HG03342 (cell line): ENCODE data around the gene RTL1.

ENCODE experiments used
- ATAC-seq: cut with Tn5 transposase; IDR thresholded peaks from one replicate; pipeline ENCODE4 v1.9.1; 2021; ENCODE audit warnings: mild to moderate bottlenecking, moderate library complexity; ENCODE audit not compliant: unreplicated experiment

RTL1 gene

DNA sequence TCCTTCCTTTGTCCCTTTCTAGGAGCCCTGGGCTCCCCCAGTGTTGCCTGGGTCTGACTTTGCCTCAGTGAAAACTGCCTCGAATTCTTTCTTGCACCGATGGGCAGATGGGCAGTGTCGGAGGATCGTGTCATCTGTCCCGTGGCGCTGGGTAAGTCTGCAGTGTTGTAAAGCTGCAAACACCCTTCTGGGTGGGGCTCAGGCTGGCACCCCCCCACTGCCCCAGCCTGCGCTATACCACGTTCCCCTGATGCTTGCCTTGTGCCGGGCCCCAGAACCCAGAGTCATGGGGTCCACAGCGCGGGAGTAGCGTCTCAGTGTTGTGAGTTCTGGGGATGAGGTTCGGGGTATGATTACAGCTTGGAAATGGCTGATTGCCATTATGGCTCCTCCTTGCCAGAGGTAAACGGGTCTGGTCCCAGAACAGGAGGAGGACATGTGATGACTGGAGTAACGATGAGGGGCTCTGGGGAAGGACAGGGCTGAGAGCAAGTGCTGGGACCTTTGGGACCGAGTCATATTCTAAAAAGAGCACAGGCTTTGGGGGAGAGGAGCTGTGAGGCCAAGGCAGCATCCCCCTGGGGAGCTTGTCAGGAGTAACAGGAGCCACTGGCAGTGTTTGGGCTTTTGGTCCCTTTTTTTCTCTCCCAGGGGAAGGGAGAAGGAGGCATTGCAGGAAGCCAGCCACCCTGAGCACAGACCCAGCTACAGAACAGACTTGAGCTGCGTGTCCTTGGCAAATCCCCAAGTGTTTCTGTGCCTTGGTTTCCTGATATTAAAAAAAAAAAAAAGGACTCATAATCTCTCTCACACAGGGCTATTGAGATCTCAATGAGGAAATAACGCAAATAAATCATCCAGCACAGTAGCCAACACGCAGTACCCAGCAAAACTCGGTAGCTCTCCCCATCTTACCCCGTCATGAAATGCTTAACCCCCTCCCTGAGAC, 4.3 kb downstream of the RTL1 start:
- no peak for ATAC-seq

DNA sequence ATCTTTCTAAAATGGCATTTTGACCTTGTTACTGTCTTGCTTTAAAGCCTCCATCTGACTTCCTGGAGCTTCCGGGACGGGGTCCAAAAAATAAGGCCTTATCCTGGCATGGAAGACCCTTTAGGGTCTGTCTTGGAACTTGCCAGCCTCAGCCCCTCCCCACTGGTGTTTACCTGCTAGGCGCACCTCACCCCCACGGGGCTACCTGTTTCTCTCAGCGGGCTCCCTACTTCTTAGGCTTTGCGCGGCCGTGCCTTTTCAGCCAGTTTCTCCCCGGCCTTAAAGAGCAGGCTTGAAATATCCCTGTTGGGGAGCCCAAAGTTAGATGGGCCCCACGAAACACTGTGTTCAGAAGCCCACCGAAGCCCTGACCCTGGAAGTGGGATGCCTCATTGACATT, 5.1 kb downstream of the RTL1 start:
- ATAC-seq = no peak

DNA sequence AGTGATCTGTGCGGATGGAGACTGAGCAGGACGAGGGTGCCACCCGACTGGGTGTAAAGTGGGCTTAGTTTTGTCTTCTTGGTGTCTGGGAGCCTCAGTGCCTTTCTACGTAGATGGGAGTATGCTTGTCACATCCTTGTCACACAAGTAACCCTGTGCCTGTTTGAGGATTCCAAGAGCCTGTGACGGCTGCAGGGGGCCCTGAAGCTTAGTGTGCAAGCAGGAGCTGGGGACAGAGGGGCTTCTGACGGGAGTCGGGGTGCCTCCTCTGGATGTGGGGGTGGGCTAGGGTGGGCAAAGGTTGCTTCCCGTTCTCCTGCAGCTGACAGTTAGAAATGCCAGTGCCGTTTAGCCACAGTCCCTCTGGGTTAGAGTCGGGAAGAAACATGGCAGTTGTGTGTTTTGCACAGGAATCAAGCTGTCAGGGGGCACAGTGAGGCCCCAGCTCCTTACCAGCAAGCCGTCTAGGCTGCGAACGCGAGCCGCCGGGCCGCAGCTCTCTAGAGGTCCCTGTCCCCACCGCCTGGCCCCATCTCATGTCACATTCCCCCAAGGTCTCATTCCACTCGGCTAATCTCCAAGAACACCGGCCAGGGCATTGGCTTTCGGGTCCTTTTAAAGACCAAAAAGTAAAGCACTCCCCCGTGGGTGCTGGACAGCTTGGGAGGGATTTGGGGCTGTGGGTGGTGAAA, 7.0 kb downstream of the RTL1 start:
- no peak for ATAC-seq

GRCh38 chr14:100895411-100895810, 8.1 kb downstream of the RTL1 start:
- no peak for ATAC-seq

- ATAC-seq = no peak
These were observed 9.1 kb downstream of the RTL1 start for GRCh38 chr14:100894416-100894815.

DNA sequence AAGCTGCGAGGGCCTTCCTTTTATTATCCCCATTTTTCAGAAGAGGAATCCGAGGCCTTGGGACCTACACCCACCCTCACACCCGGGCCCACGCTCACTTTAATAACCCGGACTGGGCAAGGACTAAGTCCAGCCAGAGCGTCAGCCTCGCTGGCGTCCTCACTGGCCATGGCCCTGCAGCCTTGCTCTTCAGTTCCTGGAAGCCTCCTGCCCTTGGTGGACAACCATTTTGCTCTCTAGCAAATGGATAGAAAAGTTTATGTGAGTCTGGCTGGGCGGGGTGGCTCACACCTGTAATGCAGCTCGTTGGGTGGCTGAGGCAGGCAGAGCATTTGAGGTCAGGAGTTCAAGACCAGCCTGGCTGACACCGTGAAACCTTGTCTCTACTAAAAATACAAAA, 9.8 kb downstream of the RTL1 start:
- ATAC-seq = no peak

DNA sequence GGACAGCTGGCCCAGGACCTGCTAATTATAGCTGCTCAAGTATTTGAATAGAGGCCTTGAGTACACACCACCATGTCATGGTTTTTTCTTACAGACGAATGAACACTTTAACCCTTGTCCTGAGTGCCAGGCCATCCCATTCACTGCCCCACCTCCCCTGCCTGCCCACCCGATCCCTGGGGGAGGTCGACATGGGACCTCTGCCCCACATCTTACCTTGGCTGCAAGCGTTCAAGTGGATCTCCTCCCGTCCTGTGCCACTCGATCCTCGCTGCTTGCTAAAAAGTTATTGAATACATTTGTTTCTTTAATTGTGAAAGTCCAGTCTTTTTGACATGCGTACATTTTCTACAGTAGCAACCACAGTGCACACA, 10.3 kb downstream of the RTL1 start:
- no peak for ATAC-seq

DNA sequence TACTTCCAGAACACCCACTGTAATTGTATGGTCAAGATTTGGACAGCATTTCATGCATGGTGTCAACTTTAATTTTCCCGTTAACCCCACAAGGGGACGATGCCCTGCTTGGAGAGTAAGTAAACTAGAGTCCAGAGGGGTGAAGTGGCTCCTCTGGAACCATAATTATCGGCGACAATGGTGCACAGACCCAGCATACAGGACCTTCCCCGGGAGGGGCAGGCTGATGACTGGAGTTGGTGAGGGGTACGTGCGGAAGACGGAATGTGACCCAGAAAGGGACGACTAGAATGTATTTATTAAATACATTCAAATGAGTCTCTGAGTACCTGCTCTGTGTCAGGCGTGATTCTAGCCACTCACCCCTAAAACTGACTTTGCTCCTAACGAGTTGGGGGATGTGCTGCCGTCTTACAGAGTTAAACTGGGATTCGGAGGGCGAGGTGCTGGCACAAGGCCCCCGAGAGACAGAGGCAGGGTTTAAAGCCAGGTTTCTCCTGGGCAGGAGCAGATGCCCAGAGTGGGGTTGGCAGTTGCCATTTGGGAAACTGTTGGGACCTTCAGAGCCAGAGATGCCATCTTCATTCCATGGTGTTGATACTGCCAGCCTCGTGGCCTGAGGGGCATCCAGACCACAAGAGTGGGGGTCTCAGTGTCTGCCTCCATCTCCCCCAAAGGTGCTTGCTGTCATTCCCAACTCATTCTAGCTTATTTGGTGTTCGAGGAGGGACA, 10.9 kb downstream of the RTL1 start:
- no peak for ATAC-seq

DNA sequence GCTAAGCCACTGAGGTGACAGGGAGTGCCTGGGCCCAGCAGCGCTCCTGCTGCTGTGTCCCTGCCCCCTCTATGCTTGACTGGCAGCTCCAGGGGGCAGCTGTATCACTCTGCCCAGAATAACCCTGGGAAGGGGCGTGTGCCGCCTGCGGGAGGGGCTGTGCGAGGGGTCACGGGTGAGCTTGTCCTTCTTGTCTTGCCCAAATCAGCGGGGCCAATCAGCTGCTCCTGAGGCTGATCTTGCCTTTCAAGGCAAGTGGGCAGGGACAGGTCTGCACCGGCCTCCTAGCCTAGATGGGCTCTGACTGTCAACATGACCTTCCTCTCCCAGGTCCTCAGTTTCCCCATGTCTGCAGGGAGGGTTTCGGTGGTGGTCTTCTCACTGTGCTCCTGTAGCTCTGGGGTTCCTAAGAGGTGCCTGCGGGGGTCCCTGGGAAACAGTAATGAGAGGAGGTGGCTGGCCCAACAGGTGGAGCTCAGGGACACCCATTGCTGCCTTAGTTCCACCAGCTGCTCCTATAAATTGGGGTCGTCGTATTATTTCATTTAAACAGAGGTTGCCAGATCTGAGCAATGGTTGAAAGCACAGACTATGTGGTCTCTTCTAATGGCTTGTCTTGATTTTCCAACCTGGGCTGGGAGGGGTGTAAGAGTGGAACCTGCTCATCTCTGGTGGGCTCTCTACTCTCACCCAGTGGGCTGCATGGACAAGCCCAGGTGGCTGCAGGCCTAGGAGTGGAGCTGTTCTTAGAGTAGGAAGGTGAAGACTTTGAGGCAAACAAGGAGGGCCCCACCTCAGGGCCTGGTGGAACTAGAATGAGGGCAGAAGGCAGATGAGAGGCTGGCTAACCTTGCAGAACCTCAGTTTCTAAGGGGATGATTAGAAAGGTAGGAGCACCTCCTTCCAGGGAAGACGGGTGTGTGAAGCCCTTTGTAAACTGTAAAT, 11.7 kb downstream of the RTL1 start:
- ATAC-seq = no peak

GRCh38 chr14:100891051-100891450, 12.5 kb downstream of the RTL1 start:
- no peak for ATAC-seq

DNA sequence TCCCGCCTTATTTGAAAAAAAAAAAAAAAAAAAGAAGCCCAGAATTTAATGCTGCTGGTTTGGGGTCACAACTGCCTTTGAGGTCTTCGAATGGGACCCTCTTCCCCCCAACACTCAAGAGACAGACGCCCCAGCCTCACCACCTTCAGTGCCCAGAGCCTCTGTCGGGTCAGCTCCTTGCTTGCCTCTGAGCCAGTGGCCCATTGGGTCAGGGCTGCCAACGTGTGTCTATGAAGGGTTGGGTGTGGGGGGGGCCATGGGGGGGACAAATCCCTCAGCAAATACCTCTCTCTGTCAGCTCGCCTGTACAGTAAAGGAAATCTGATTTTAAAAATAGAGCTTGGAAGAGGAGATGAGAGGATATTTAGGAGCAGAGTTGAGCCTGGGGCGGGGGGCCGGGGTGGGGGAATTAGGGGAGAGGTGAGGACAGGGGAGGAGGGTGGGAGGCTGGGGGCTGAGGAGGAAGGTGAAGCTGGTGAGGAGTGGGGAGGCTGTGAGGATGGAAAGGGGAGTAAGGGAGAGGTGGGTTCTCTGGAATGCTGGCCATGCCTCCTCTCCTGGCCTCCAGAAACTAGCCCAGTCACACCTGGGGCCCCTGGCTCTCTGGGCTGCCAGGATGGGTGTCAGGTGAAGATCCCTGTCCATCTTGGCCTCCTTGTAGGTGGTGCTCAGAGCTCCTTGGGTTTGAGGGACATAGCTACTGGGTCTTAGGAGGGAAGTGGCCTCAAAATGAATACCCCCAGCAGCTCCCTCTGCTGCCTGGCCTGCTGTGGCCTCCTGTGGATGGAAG, 13.3 kb downstream of the RTL1 start:
- no peak for ATAC-seq

DNA sequence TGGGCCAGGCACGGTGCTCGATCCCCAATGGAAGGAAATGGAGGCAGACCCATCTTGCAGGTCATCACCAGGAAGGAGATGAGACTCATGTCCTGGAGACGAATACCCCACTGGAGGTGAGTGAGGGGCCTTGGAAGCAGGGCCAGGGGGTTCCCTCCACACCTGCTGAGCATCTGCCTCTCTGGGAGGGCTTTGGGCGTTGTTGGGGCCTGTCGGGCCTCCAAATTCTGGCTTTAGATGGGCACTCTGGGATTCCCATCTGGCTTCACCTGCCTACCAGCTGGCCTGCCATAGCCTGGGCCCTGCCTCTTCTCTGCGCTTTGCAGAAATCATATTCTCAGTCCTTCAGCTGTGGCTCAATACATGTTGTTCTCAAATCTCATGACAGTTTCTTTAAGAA, 13.9 kb downstream of the RTL1 start:
- ATAC-seq = no peak

DNA sequence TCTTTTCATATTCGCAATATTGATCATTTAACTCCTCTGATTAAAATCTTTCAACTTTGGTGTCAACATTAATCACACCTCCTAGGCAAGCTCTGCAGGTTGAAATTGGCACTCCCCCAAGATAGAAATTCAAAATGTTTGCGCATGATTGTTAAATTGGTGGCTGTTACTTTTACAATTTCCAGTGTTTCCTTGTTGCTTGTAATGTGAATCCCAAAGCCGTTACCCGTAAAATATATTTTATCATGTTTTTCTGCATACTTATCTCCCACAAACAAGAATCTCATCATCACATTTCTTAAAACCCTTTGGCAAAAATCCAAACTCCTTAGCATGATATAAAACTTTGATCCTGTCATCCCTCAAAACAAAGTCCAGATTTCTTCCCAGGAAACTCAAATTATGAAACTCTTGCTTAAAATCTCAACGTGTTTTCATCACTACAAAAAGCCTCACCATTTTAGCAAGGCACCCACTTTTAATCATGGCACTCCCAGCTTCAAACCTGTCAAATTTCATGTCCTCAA, 14.7 kb downstream of the RTL1 start:
- ATAC-seq = no peak

DNA sequence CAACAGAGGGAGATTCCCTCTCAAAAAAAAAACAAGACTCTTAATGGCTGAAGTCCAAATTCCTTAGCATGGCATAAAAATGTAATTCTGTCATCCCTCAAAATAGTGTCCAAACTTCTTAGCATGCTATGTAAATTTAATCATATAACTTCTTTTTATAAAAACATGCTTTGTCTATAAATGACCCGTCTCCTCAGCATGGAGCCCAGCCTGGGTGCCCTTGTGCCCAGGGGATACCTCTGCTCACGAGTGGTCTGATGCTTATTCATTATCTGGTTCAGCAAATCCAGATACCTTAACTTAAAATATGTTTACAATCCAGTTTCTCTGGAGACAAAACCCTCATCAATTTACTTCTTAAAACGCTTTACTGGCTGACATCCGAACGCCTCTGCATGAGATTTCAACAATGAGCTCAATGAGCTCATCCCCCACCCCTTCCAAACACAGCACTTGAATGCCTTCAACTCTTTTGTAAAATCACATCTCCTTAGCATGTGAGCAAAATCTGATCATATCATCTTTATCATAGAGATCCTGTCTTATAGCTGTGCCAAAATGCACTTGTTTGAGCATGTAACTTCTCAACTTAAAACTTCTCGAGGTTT, 15.7 kb downstream of the RTL1 start:
- ATAC-seq = no peak

- no peak for ATAC-seq
These were observed 17.9 kb downstream of the RTL1 start for GRCh38 chr14:100885617-100886016.

DNA sequence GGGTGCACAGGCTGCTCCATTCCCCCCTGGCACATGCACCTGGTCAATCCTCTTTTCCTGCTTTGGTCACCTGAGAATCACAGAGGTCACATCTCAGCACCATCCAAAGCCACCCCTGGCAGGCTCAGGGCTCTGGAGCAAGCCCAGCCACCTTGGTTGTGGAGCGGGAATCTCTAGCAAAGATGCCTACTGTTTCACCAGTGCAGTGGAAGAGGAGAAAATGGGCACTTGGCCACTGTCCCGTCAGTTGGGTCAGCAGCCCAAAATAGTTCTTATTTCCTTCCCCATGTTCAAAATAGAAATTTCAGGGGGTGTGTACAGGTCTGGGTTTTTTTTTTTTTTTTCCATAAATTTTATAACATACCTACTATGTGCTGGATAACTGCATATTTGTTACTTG, 18.3 kb downstream of the RTL1 start:
- no peak for ATAC-seq

- ATAC-seq = no peak
These were observed 19.1 kb downstream of the RTL1 start for GRCh38 chr14:100884456-100884855.

- no peak for ATAC-seq
These were observed 19.8 kb downstream of the RTL1 start for GRCh38 chr14:100883789-100884101.
